HPDE6-E6E7 (cell line): ENCODE data around the gene RBM22.
A peak's percentile ranks its signal among the peaks of the same experiment; 100 is the strongest.

Experiments used
- DNase-seq: peaks from one replicate; pipeline ENCODE4 v3.0.0; 2011; ENCODE audit warnings: missing footprints; ENCODE audit errors: extremely low spot score

The RBM22 gene

GRCh38 chr5:150651924-150652671 lies 48.8 kb downstream of the RBM22 start:
- no peak for DNase-seq

- DNase-seq, result no peak
These were observed 49.5 kb downstream of the RBM22 start for GRCh38 chr5:150651382-150651781.

- DNase-seq, result no peak
These were observed 50.5 kb downstream of the RBM22 start for GRCh38 chr5:150650021-150651006.

GRCh38 chr5:150649108-150650020 lies 51.5 kb downstream of the RBM22 start:
- DNase-seq, result no peak

GRCh38 chr5:150648294-150649107 lies 52.4 kb downstream of the RBM22 start:
- DNase-seq, result no peak

- DNase-seq, result no peak
These were observed 53.3 kb downstream of the RBM22 start for GRCh38 chr5:150647275-150648251.

GRCh38 chr5:150645070-150645700 lies 55.7 kb downstream of the RBM22 start:
- no peak for DNase-seq

GRCh38 chr5:150644514-150644913 lies 56.3 kb downstream of the RBM22 start:
- DNase-seq, result no peak

GRCh38 chr5:150644058-150644457 lies 56.8 kb downstream of the RBM22 start:
- no peak for DNase-seq

- DNase-seq, result no peak
These were observed 57.7 kb downstream of the RBM22 start for GRCh38 chr5:150642991-150643710.

GRCh38 chr5:150642567-150642927 lies 58.3 kb downstream of the RBM22 start:
- peak; percentile 81 for DNase-seq

- DNase-seq, result no peak
These were observed 58.9 kb downstream of the RBM22 start for GRCh38 chr5:150641824-150642566.

- DNase-seq, result no peak
These were observed 59.8 kb downstream of the RBM22 start for GRCh38 chr5:150641006-150641570.
